Transverse colon (tissue), 4 donors: ENCODE results near the gene ZMIZ1. TPM values are rescaled to one million over a fixed set of nuclear protein-coding genes. Genes with fewer than 3 reads are reported as not detected.

ENCODE experiments used
- DNase-seq: peaks from one replicate; pipeline ENCODE4 v3.0.0-alpha.2; 2019
- H3K27ac ChIP-seq, 4 donors: fragments of 200-600 bp; sonication (generic); 2 replicates each; pipeline ENCODE4 v1.5.1; 2016 to 2018; ENCODE audit warnings: inconsistent platforms in 4 of 4
- H3K27me3 ChIP-seq: fragments of 200-600 bp; sonication (generic); 2 replicates; pipeline ENCODE4 v1.5.1; 2017; ENCODE audit warnings: inconsistent platforms
- H3K36me3 ChIP-seq, 4 donors: fragments of 200-600 bp; sonication (generic); 2 replicates each; pipeline ENCODE4 v1.5.1; 2017 to 2019; ENCODE audit warnings: inconsistent platforms in 4 of 4
- H3K4me1 ChIP-seq, 4 donors: fragments of 200-600 bp; sonication (generic); 2 replicates each; pipeline ENCODE4 v1.5.1; 2017 to 2020; ENCODE audit warnings: inconsistent platforms in 4 of 4
- H3K4me3 ChIP-seq, 4 donors: fragments of 200-600 bp; sonication (generic); 1 replicate in 1 of 4; 2 replicates in 3 of 4; pipeline versions ENCODE4 v1.5.1 to v1.6.1; 2017 to 2019; ENCODE audit warnings: inconsistent platforms in 4 of 4
- H3K9me3 ChIP-seq, 2 donors: fragments of 200-600 bp; sonication (generic); 2 replicates each; pipeline ENCODE4 v1.5.1; 2017 to 2019; ENCODE audit warnings: inconsistent platforms in 2 of 2
- EP300 ChIP-seq: sonication (generic); formaldehyde crosslinking; IDR thresholded peaks from one replicate; pipeline ENCODE4 v1.6.1; 2017; ENCODE audit warnings: antibody characterized with exemption, low read depth
- POLR2A ChIP-seq: fragments of 450-650 bp; IDR thresholded peaks from one replicate; pipeline ENCODE4 v1.6.1; 2016; ENCODE audit warnings: antibody characterized with exemption, mild to moderate bottlenecking, moderate library complexity
- POLR2AphosphoS5 ChIP-seq, 3 donors: sonication (generic); formaldehyde crosslinking; IDR thresholded peaks; one replicate each; pipeline ENCODE4 v1.6.1; 2016; ENCODE audit warnings: antibody characterized with exemption in 3 of 3
- WGBS, 2 donors: methylation state at CpG; one replicate each; pipeline ENCODE4 v1.1.5; 2018; ENCODE audit warnings: low coverage in 1 of 2; 5-methylcytosine and 5-hydroxymethylcytosine counted together
- in situ Hi-C, 4 donors: fragments of 200-750 bp; cut with MboI; loops; one replicate each; pipeline versions ENCODE4 v1.15.0 to v1.15.1; 2017; ENCODE audit warnings: low sequenced_read_pairs in 3 of 4, low pct_ligation_motif_present in 1 of 4, low pct_unique_long_range_greater_than_20kb in 1 of 4
- intact Hi-C: fragments of 100-400 bp; cut with DNase I; formaldehyde crosslinking; loops from one replicate; pipeline ENCODE4 v1.15.1; 2023; ENCODE audit warnings: low total_unique reads
- total RNA-seq, 4 donors: library from RNA; depleted of rRNA; stranded (reverse); fragments of >200 nt; gene quantifications; one replicate each; pipeline ENCODE4 v1.1.0, GENCODE V29; 2016
- TF ChIP-seq, protein P1 (sequence below), 5 experiments: fragments of 200-600 bp in 3 of 5; fragments of 450-650 bp in 2 of 5; sonication (generic) in 3 of 5; IDR thresholded peaks; 1 replicate in 2 of 5; 2 replicates in 3 of 5; pipeline ENCODE4 v1.5.1; 2016 to 2017; ENCODE audit warnings: antibody characterized with exemption in 5 of 5, inconsistent platforms in 3 of 5, mild to moderate bottlenecking in 2 of 5, moderate library complexity in 1 of 5

ZMIZ1 gene
- total RNA-seq, 4 donors from 2014 or later: 32.0 to 108 (median 63.0) TPM

DNA sequence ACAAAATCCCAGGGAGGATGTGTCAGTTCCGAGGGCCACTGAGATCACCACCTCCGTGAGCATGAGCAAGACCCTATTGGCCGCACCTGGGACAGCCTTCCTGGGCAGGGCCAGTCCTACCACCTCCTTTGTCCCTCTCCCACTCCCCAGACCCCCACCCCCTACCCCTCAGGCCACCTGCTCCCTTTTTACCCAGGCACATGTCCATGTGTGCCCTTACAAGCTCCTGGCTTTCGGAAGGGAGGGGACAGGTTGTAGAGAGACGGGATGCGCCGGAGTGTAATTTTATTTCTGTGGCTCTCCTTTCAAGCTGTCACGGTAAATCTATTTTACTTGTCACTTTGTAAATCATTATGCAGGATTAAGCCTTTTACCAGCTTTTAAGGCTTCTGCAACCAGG lies 20.9 kb downstream of the ZMIZ1 start:
- H3K4me1 ChIP-seq: peaks cover 60 to 99% (median 84%) of the 10 kb centered on the region in 4 donors
- intact Hi-C loops: no loop called here
- 85% methylated on average over 5 to 8 of the region's 8 CpGs for WGBS, 2 donors
- in situ Hi-C loops: no loop called here
- H3K27me3 ChIP-seq: no peaks in the 10 kb centered on the region
- H3K4me3 ChIP-seq: no peak overlapping the region
- no peak for DNase-seq
- H3K9me3 ChIP-seq: no peaks in the 10 kb centered on the region
- no peak overlapping the region for H3K27ac ChIP-seq
- TF ChIP-seq POLR2AphosphoS5 (IDR thresholded peaks at IDR 0.05): no peak
- TF ChIP-seq POLR2A: no peak
- TF ChIP-seq, protein P1, sequence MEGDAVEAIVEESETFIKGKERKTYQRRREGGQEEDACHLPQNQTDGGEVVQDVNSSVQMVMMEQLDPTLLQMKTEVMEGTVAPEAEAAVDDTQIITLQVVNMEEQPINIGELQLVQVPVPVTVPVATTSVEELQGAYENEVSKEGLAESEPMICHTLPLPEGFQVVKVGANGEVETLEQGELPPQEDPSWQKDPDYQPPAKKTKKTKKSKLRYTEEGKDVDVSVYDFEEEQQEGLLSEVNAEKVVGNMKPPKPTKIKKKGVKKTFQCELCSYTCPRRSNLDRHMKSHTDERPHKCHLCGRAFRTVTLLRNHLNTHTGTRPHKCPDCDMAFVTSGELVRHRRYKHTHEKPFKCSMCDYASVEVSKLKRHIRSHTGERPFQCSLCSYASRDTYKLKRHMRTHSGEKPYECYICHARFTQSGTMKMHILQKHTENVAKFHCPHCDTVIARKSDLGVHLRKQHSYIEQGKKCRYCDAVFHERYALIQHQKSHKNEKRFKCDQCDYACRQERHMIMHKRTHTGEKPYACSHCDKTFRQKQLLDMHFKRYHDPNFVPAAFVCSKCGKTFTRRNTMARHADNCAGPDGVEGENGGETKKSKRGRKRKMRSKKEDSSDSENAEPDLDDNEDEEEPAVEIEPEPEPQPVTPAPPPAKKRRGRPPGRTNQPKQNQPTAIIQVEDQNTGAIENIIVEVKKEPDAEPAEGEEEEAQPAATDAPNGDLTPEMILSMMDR (IDR thresholded peaks at IDR 0.05): no peak
- no peak for TF ChIP-seq EP300
- no peaks in the 10 kb centered on the region for H3K36me3 ChIP-seq

DNA sequence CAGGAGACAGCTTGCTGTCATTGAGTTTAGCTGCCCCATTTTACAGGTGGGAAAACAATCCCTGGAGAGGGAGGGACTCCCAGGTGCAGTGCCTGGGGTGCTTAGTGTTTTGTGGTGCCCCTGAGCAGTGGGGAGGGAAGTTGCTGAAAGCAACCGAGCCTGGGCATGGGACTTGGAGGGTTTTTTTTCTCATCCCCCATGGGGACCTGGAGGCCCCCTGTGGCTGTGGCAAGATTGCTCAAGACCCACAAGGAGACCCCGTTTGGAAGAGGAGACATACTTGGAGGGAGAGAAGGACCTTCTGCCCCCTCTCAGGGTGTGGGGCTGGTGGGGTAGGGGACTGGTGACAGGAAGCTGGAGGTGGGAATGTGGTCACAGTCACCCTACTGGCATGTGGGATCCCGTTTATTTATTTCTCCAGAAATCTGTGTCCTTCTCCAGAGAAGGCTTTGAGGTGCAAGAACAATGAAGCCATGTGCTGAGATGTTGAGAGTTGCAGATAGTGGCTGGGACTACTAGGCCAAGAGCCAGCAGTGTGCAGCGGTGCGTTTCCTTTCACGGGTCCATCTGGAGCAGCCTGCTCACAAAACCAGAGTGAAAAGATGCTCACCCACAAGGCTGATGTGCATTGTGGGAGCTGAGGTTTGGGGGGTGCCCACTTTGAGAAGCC lies 21.5 kb downstream of the ZMIZ1 start:
- Histone ChIP-seq H3K27me3 (no peaks in the 10 kb centered on the region), H3K36me3 (no peaks in the 10 kb centered on the region), H3K9me3 (no peaks in the 10 kb centered on the region), H3K27ac (peak overlapping the region in 2 of 4 donors; percentile 13 to 26), H3K4me1 (peaks cover 59 to 99% (median 84%) of the 10 kb centered on the region in 4 donors), H3K4me3 (no peak overlapping the region)
- 29 to 35% methylated on average over 4 to 6 of the region's 6 CpGs for WGBS, 2 donors
- in situ Hi-C loops (no loop called here), intact Hi-C loops (no loop called here)
- DNase-seq: no peak
- TF ChIP-seq, protein P1 (IDR thresholded peaks at IDR 0.05): no peak
- TF ChIP-seq POLR2A: no peak
- TF ChIP-seq POLR2AphosphoS5 (IDR thresholded peaks at IDR 0.05): no peak
- TF ChIP-seq EP300: no peak

DNA sequence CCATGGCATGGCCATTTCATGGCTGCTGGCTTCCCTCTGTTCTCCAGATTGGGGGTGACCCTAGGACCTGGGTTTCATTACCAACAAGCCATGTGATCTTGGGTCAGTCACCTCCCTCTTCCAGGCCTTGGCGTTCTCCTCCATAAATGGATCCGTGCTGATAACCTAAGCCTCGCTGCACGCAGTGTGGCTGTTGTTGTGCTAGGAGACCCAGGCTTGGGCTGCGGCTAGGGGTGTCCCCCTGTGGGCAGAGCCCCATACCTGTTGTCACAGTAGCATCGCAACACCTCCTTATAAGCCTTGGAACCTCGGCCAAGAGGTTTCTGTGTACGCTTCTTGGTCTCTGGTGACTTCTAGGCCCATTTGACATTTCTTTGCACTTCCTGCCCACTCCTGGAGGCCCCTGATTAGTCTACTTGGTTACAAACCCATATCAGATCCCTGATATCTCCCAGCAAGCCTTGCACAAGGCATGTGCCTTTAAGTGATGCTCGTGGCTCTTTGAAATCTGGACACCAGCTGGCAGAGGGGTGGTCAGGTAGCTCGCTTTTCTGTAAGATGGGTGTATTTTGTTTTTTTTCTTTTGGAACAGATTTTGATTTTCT lies 23.6 kb downstream of the ZMIZ1 start:
- Histone ChIP-seq H3K9me3 (no peaks in the 10 kb centered on the region), H3K4me3 (no peak overlapping the region), H3K27ac (peak overlapping the region; percentile 79 to 89 (median 88)), H3K36me3 (no peaks in the 10 kb centered on the region), H3K4me1 (peaks cover 58 to 98% (median 83%) of the 10 kb centered on the region in 4 donors), H3K27me3 (no peaks in the 10 kb centered on the region)
- intact Hi-C loops: no loop called here
- no peak for DNase-seq
- in situ Hi-C loops: no loop called here
- WGBS, 2 donors: 57 to 86% methylated on average over 2 to 10 of the region's 10 CpGs
- TF ChIP-seq POLR2AphosphoS5 (IDR thresholded peaks at IDR 0.05) (no peak), EP300 (no peak), POLR2A (no peak)
- TF ChIP-seq, protein P1 (IDR thresholded peaks at IDR 0.05): no peak

DNA sequence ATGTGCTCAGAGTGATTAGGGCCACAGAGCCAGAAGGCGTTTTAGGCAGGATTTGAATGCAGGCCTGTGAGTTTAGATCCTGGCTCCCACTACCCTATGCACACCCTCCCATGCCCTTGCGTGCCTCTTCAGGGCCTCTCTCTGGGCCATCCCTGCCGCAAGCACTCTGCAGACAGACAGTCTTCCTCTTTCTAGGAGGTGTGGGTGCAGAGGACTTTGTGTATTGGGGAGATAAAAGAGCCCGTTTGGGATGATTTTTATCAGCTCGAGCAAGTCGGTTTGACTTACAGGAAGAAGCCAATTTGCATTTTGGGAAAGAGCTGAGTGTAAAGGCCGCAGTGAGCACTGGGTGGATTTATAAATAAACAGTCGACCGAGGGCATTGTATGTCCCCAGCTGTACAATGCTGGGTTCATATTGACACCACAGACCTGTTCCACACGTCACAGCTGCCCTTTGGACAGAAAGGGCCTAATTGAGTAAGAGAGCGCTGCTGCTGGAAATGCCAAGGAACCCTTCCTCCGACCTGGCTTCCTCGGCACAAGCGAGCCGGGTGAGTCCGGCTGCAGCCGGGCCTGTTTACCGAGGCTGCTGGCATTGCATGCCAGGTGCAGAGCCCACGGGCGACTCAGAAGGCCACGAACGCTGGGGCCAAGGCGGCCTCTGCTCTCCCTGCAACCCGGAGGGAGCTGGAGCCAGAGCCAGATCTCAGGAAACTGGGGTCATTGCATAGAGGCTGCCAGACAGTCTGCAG lies 25.1 kb downstream of the ZMIZ1 start:
- in situ Hi-C loops: no loop called here
- peak overlapping the region in 1 of 4 donors; percentile 19 for H3K4me3 ChIP-seq
- peak; percentile 89 for DNase-seq
- 0 to 24% methylated on average over 2 to 24 of the region's 24 CpGs for WGBS, 2 donors
- peak overlapping the region; percentile 79 to 89 (median 88) for H3K27ac ChIP-seq
- peaks cover 55 to 98% (median 74%) of the 10 kb centered on the region in 4 donors for H3K4me1 ChIP-seq
- intact Hi-C loops: no loop called here
- no peaks in the 10 kb centered on the region for H3K36me3 ChIP-seq
- no peaks in the 10 kb centered on the region for H3K27me3 ChIP-seq
- H3K9me3 ChIP-seq: no peaks in the 10 kb centered on the region
- TF ChIP-seq POLR2AphosphoS5 (IDR thresholded peaks at IDR 0.05) (peak; percentile 63 to 86 (median 81)), EP300 (peak; percentile 64), POLR2A (peak; percentile 51)
- TF ChIP-seq, protein P1 (IDR thresholded peaks at IDR 0.05): no peak
